ENCODE results near the gene SLC23A2.
"Not testable (repeated sequence)": the region's sequence is repeated elsewhere in the genome, so short reads cannot be mapped to it uniquely, and the experiment has no call there.

SLC23A2 gene

GRCh38 chr20:5033566-5033965, 32.3 kb upstream of the SLC23A2 start:
- no peak overlapping the region for H3K4me3 ChIP-seq (ENCODE audit: low read depth in 1 of 2, low read length in 2 of 2)
- H3K4me1 ChIP-seq (ENCODE audit: control insufficient read depth in 1 of 2, insufficient read depth in 2 of 2, low read length in 2 of 2): no peaks in the 10 kb centered on the region
- no peak overlapping the region for H3K27ac ChIP-seq (ENCODE audit: low read depth, low read length)
- H3K9ac ChIP-seq (ENCODE audit: low read depth in 1 of 2, low read length in 2 of 2): no peak overlapping the region
- no peaks in the 10 kb centered on the region for H3K36me3 ChIP-seq (ENCODE audit: control insufficient read depth in 1 of 2, insufficient read depth in 2 of 2, low read length in 2 of 2)
- H3K9me3 ChIP-seq (ENCODE audit: control insufficient read depth in 1 of 2, low read length in 2 of 2): no peaks in the 10 kb centered on the region
- H3K27me3 ChIP-seq (ENCODE audit: control insufficient read depth in 1 of 2, insufficient read depth in 2 of 2, low read length in 2 of 2): no peaks in the 10 kb centered on the region

DNA sequence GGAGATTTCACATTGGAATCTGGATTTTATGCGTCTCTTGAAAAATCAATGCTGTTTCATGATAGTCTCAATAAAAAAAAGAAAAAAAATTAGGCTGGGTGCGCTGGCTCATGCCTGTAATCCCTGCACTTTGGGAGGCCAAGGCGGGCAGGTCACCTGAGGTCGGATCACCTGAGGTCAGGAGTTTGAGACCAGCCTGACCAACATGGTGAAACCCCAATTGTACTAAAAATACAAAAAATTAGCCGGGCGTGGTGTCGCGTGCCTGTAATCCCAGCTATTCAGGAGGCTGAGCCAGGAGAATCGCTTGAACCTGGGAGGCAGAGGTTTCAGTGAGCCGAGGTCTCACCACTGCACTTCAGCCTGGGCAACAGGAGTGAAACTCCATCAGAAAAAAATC, 30.4 kb upstream of the SLC23A2 start:
- not testable (repeated sequence) for H3K4me3 ChIP-seq (ENCODE audit: low read depth in 1 of 2, low read length in 2 of 2); H3K36me3 ChIP-seq (ENCODE audit: control insufficient read depth in 1 of 2, insufficient read depth in 2 of 2, low read length in 2 of 2); H3K4me1 ChIP-seq (ENCODE audit: control insufficient read depth in 1 of 2, insufficient read depth in 2 of 2, low read length in 2 of 2); H3K9ac ChIP-seq (ENCODE audit: low read depth in 1 of 2, low read length in 2 of 2); H3K9me3 ChIP-seq (ENCODE audit: control insufficient read depth in 1 of 2, low read length in 2 of 2); H3K27me3 ChIP-seq (ENCODE audit: control insufficient read depth in 1 of 2, insufficient read depth in 2 of 2, low read length in 2 of 2); H3K27ac ChIP-seq (ENCODE audit: low read depth, low read length)

DNA sequence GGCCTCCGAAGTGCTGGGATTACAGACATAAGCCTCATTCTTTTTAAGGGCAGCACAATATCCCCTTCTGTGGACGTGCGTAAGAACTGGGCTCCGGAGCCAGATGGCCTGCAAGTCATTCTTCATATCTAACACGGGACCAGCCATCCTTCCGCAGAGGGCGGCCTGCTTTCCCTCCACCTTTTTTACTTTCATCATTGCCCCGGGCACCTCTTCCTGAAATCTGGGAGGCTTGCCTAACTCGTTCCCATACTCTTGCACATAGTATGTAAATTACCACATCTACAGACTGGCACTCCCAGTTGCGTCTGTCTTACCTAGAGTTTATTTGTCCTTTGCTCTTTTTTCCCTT, 29.9 kb upstream of the SLC23A2 start:
- Histone ChIP-seq H3K36me3 (ENCODE audit: control insufficient read depth in 1 of 2, insufficient read depth in 2 of 2, low read length in 2 of 2) (no peaks in the 10 kb centered on the region), H3K27me3 (ENCODE audit: control insufficient read depth in 1 of 2, insufficient read depth in 2 of 2, low read length in 2 of 2) (no peaks in the 10 kb centered on the region), H3K4me3 (ENCODE audit: low read depth in 1 of 2, low read length in 2 of 2) (no peak overlapping the region), H3K27ac (ENCODE audit: low read depth, low read length) (no peak overlapping the region), H3K9ac (ENCODE audit: low read depth in 1 of 2, low read length in 2 of 2) (no peak overlapping the region), H3K4me1 (ENCODE audit: control insufficient read depth in 1 of 2, insufficient read depth in 2 of 2, low read length in 2 of 2) (no peaks in the 10 kb centered on the region), H3K9me3 (ENCODE audit: control insufficient read depth in 1 of 2, low read length in 2 of 2) (no peaks in the 10 kb centered on the region)

DNA sequence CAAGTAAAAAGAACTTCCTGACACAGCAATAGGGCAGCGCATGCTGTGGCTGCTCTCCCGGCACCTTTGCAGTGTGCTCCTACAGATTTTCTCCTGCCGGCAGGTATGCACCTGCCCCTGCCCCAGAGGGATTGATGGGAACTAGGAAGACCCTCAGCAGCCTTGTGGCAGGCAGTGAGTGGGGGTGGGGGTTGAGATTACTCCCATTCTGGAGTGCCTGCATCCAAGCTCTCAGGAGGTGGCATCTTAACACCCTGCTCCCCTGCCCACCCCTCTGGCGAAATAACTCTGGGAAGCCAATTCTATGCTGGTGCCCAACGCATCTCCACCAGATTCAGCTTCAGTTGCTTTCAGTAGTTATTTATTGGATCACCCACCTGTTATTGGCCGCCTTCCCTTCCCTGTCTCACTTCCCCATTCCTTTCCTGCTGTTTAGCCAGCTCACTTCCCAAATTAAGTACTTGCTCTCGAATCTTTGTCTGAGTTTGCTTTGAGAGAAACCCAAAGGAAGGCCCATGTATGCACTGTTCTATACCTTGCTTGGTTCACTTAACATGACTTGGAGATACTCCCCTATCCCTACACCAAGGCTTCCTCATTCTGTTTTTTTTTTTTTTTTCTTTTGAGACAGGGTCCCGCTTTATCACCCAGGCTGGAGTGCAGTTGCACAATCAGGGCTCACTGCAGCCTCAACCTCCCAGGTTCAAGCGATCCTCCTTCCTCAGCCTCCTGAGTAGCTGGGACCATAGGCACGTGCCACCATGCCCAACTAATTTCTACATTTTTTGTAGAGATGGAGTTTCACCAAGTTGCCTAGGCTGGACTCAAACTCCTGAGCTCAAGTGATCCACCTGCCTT, 29.3 kb upstream of the SLC23A2 start:
- Histone ChIP-seq H3K4me3 (ENCODE audit: low read depth in 1 of 2, low read length in 2 of 2) (no peak overlapping the region), H3K36me3 (ENCODE audit: control insufficient read depth in 1 of 2, insufficient read depth in 2 of 2, low read length in 2 of 2) (no peaks in the 10 kb centered on the region), H3K9me3 (ENCODE audit: control insufficient read depth in 1 of 2, low read length in 2 of 2) (no peaks in the 10 kb centered on the region), H3K9ac (ENCODE audit: low read depth in 1 of 2, low read length in 2 of 2) (no peak overlapping the region), H3K4me1 (ENCODE audit: control insufficient read depth in 1 of 2, insufficient read depth in 2 of 2, low read length in 2 of 2) (no peaks in the 10 kb centered on the region), H3K27me3 (ENCODE audit: control insufficient read depth in 1 of 2, insufficient read depth in 2 of 2, low read length in 2 of 2) (no peaks in the 10 kb centered on the region), H3K27ac (ENCODE audit: low read depth, low read length) (no peak overlapping the region)

DNA sequence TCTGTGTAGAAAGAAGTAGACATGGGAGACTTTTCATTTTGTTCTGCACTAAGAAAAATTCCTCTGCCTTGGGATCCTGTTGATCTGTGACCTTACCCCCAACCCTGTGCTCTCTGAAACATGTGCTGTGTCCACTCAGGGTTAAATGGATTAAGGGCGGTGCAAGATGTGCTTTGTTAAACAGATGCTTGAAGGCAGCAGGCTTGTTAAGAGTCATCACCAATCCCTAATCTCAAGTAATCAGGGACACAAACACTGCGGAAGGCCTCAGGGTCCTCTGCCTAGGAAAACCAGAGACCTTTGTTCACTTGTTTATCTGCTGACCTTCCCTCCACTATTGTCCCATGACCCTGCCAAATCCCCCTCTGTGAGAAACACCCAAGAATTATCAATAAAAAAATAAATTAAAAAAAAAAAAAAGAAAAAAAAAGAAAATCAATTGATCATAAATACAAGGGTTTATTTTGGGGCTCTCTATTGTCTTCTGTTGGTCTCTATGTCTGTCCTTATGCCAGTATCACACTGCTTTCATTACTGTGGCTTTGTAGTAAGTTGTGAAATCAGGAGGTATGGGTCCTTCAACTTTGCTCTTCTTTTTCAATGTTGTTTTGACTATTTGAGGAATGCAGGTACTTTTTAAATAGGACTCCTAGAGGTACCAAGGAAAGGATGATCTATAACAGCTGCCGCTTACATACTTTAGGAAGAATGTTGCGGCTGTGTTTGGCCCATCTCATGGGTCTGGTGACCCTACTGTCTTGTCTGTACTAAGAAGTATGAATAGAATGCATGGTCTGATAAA, 27.1 kb upstream of the SLC23A2 start:
- H3K9me3 ChIP-seq (ENCODE audit: control insufficient read depth in 1 of 2, low read length in 2 of 2); H3K4me3 ChIP-seq (ENCODE audit: low read depth in 1 of 2, low read length in 2 of 2); H3K4me1 ChIP-seq (ENCODE audit: control insufficient read depth in 1 of 2, insufficient read depth in 2 of 2, low read length in 2 of 2); H3K36me3 ChIP-seq (ENCODE audit: control insufficient read depth in 1 of 2, insufficient read depth in 2 of 2, low read length in 2 of 2); H3K9ac ChIP-seq (ENCODE audit: low read depth in 1 of 2, low read length in 2 of 2); H3K27ac ChIP-seq (ENCODE audit: low read depth, low read length); H3K27me3 ChIP-seq (ENCODE audit: control insufficient read depth in 1 of 2, insufficient read depth in 2 of 2, low read length in 2 of 2): not testable (repeated sequence)

GRCh38 chr20:5024982-5025381, 23.7 kb upstream of the SLC23A2 start:
- Histone ChIP-seq H3K27ac (ENCODE audit: low read depth, low read length) (no peak overlapping the region), H3K4me1 (ENCODE audit: control insufficient read depth in 1 of 2, insufficient read depth in 2 of 2, low read length in 2 of 2) (no peaks in the 10 kb centered on the region), H3K4me3 (ENCODE audit: low read depth in 1 of 2, low read length in 2 of 2) (no peak overlapping the region), H3K36me3 (ENCODE audit: control insufficient read depth in 1 of 2, insufficient read depth in 2 of 2, low read length in 2 of 2) (no peaks in the 10 kb centered on the region), H3K27me3 (ENCODE audit: control insufficient read depth in 1 of 2, insufficient read depth in 2 of 2, low read length in 2 of 2) (no peaks in the 10 kb centered on the region), H3K9ac (ENCODE audit: low read depth in 1 of 2, low read length in 2 of 2) (no peak overlapping the region), H3K9me3 (ENCODE audit: control insufficient read depth in 1 of 2, low read length in 2 of 2) (no peaks in the 10 kb centered on the region)

GRCh38 chr20:5024103-5024502, 22.8 kb upstream of the SLC23A2 start:
- no peaks in the 10 kb centered on the region for H3K36me3 ChIP-seq (ENCODE audit: control insufficient read depth in 1 of 2, insufficient read depth in 2 of 2, low read length in 2 of 2)
- H3K4me1 ChIP-seq (ENCODE audit: control insufficient read depth in 1 of 2, insufficient read depth in 2 of 2, low read length in 2 of 2): no peaks in the 10 kb centered on the region
- no peak overlapping the region for H3K4me3 ChIP-seq (ENCODE audit: low read depth in 1 of 2, low read length in 2 of 2)
- H3K27me3 ChIP-seq (ENCODE audit: control insufficient read depth in 1 of 2, insufficient read depth in 2 of 2, low read length in 2 of 2): no peaks in the 10 kb centered on the region
- H3K9me3 ChIP-seq (ENCODE audit: control insufficient read depth in 1 of 2, low read length in 2 of 2): no peaks in the 10 kb centered on the region
- no peak overlapping the region for H3K27ac ChIP-seq (ENCODE audit: low read depth, low read length)
- no peak overlapping the region for H3K9ac ChIP-seq (ENCODE audit: low read depth in 1 of 2, low read length in 2 of 2)

DNA sequence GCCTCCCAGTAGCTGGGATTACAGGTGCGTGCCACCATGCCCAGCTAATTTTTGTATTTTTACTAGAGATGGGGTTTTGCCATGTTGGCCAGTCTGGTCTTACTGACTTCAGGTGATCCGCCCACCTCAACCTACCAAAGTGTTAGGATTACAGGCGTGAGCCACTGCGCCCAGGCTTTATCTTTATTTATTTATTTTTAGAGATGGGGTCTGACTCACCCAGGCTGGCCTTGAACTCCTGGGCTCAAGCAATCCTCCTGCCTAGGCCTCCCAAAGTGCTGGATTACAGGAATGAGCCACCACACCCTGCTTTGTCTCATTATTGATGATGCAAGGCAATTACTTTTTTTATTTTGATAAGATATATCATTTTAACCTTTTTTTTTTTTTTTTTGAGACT, 21.9 kb upstream of the SLC23A2 start:
- not testable (repeated sequence) for H3K4me1 ChIP-seq (ENCODE audit: control insufficient read depth in 1 of 2, insufficient read depth in 2 of 2, low read length in 2 of 2); H3K36me3 ChIP-seq (ENCODE audit: control insufficient read depth in 1 of 2, insufficient read depth in 2 of 2, low read length in 2 of 2); H3K4me3 ChIP-seq (ENCODE audit: low read depth in 1 of 2, low read length in 2 of 2); H3K27me3 ChIP-seq (ENCODE audit: control insufficient read depth in 1 of 2, insufficient read depth in 2 of 2, low read length in 2 of 2); H3K9ac ChIP-seq (ENCODE audit: low read depth in 1 of 2, low read length in 2 of 2); H3K27ac ChIP-seq (ENCODE audit: low read depth, low read length); H3K9me3 ChIP-seq (ENCODE audit: control insufficient read depth in 1 of 2, low read length in 2 of 2)

DNA sequence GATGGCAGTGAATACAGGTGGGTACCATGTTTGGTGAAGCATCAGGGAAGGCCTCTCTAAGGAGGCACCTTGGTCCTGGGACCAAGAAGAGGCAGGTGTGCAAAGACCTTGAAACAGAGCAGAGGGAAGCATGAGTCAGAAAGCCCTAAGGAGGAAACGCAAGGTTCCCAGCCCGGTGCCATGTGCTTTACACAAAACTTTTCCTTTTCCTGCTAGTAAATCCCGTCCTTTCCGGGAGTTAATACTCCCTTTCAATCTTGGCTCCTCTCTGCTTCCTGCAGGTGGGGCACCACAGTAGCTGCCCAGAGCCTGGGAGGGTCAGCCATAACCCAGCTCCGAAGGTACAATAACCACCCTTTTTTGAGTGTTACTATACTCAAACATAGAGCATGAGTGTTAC, 19.4 kb upstream of the SLC23A2 start:
- no peaks in the 10 kb centered on the region for H3K27me3 ChIP-seq (ENCODE audit: control insufficient read depth in 1 of 2, insufficient read depth in 2 of 2, low read length in 2 of 2)

GRCh38 chr20:5013682-5014447, 12.6 kb upstream of the SLC23A2 start:
- Histone ChIP-seq H3K36me3 (ENCODE audit: control insufficient read depth in 1 of 2, insufficient read depth in 2 of 2, low read length in 2 of 2) (no peaks in the 10 kb centered on the region), H3K9me3 (ENCODE audit: control insufficient read depth in 1 of 2, low read length in 2 of 2) (no peaks in the 10 kb centered on the region), H3K27ac (ENCODE audit: low read depth, low read length) (no peak overlapping the region), H3K27me3 (ENCODE audit: control insufficient read depth in 1 of 2, insufficient read depth in 2 of 2, low read length in 2 of 2) (no peaks in the 10 kb centered on the region), H3K4me1 (ENCODE audit: control insufficient read depth in 1 of 2, insufficient read depth in 2 of 2, low read length in 2 of 2) (no peaks in the 10 kb centered on the region), H3K4me3 (ENCODE audit: low read depth in 1 of 2, low read length in 2 of 2) (no peak overlapping the region), H3K9ac (ENCODE audit: low read depth in 1 of 2, low read length in 2 of 2) (no peak overlapping the region)

More for the DNA sequence above, 19.4 kb upstream of the SLC23A2 start:
- Histone ChIP-seq H3K4me3 (ENCODE audit: low read depth in 1 of 2, low read length in 2 of 2) (no peak overlapping the region), H3K9me3 (ENCODE audit: control insufficient read depth in 1 of 2, low read length in 2 of 2) (no peaks in the 10 kb centered on the region), H3K9ac (ENCODE audit: low read depth in 1 of 2, low read length in 2 of 2) (no peak overlapping the region), H3K36me3 (ENCODE audit: control insufficient read depth in 1 of 2, insufficient read depth in 2 of 2, low read length in 2 of 2) (no peaks in the 10 kb centered on the region), H3K4me1 (ENCODE audit: control insufficient read depth in 1 of 2, insufficient read depth in 2 of 2, low read length in 2 of 2) (no peaks in the 10 kb centered on the region), H3K27ac (ENCODE audit: low read depth, low read length) (no peak overlapping the region)

All from duodenal mucosa (tissue), 2 donors.